ENCODE measurements around the gene ZNF121.

DNA sequence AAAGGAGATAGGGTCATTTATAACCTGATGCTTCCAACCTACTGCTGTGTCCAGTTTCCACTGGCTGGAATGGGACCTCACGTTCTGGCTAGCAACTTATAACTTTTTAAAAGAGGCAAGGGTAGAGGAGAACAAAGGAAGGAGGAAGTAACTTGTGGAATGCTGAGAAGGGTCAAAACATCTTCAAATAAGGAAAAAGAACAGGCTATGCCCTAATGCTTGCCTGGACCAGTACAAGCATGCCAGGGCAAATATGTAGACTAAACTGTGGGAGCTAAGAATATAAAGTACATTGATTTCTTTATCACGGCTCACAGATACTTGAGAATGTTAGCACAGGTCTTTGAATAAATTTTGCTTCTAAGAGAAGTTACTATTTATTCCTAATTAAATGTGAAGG is 38.2 kb upstream of the ZNF121 start:
- TF ChIP-seq, protein P1, sequence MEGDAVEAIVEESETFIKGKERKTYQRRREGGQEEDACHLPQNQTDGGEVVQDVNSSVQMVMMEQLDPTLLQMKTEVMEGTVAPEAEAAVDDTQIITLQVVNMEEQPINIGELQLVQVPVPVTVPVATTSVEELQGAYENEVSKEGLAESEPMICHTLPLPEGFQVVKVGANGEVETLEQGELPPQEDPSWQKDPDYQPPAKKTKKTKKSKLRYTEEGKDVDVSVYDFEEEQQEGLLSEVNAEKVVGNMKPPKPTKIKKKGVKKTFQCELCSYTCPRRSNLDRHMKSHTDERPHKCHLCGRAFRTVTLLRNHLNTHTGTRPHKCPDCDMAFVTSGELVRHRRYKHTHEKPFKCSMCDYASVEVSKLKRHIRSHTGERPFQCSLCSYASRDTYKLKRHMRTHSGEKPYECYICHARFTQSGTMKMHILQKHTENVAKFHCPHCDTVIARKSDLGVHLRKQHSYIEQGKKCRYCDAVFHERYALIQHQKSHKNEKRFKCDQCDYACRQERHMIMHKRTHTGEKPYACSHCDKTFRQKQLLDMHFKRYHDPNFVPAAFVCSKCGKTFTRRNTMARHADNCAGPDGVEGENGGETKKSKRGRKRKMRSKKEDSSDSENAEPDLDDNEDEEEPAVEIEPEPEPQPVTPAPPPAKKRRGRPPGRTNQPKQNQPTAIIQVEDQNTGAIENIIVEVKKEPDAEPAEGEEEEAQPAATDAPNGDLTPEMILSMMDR (IDR thresholded peaks at IDR 0.05): no peak
- TF ChIP-seq POLR2A (IDR thresholded peaks at IDR 0.05): no peak
